ENCODE measurements around the gene RNF220.
A peak's percentile ranks its signal among the peaks of the same experiment; 100 is the strongest.
"Not testable (repeated sequence)": the region's sequence is repeated elsewhere in the genome, so short reads cannot be mapped to it uniquely, and the experiment has no call there.

The RNF220 gene

GRCh38 chr1:44653107-44653964, 248.3 kb downstream of the RNF220 start:
- DNase-seq (ENCODE audit: low read depth in 2 of 2) = no peak

GRCh38 chr1:44654621-44655187, 249.6 kb downstream of the RNF220 start:
- DNase-seq (ENCODE audit: low read depth in 2 of 2) = no peak

GRCh38 chr1:44655609-44656008, 250.6 kb downstream of the RNF220 start:
- no peak for DNase-seq (ENCODE audit: low read depth in 2 of 2)

GRCh38 chr1:44659566-44659965, 254.5 kb downstream of the RNF220 start:
- DNase-seq (ENCODE audit: low read depth in 2 of 2) = no peak

GRCh38 chr1:44660176-44660575, 255.1 kb downstream of the RNF220 start:
- DNase-seq (ENCODE audit: low read depth in 2 of 2) = no peak

GRCh38 chr1:44661781-44662682, 257.0 kb downstream of the RNF220 start:
- no peak for DNase-seq (ENCODE audit: low read depth in 2 of 2)

GRCh38 chr1:44662683-44663030, 257.6 kb downstream of the RNF220 start:
- no peak for DNase-seq (ENCODE audit: low read depth in 2 of 2)

- DNase-seq (ENCODE audit: low read depth in 2 of 2) = no peak
These were observed 258.4 kb downstream of the RNF220 start for GRCh38 chr1:44663417-44663816.

GRCh38 chr1:44664730-44665370, 259.8 kb downstream of the RNF220 start:
- DNase-seq (ENCODE audit: low read depth in 2 of 2) = peak in 1 of 2 experiments; percentile 19

- not testable (repeated sequence) for DNase-seq (ENCODE audit: low read depth in 2 of 2)
These were observed 261.7 kb downstream of the RNF220 start for GRCh38 chr1:44666719-44667118.

- DNase-seq (ENCODE audit: low read depth in 2 of 2) = no peak
These were observed 265.9 kb downstream of the RNF220 start for GRCh38 chr1:44670751-44671640.

- DNase-seq (ENCODE audit: low read depth in 2 of 2) = no peak
These were observed 267.4 kb downstream of the RNF220 start for GRCh38 chr1:44672254-44672955.

GRCh38 chr1:44672961-44673674, 268.1 kb downstream of the RNF220 start:
- no peak for DNase-seq (ENCODE audit: low read depth in 2 of 2)

GRCh38 chr1:44673675-44674112, 268.6 kb downstream of the RNF220 start:
- DNase-seq (ENCODE audit: low read depth in 2 of 2) = no peak

- peak; percentile 93 to 98 for DNase-seq (ENCODE audit: low read depth in 2 of 2)
These were observed 269.3 kb downstream of the RNF220 start, which contains the start of the genes ARMH1 and TMEM53 for GRCh38 chr1:44674113-44675000. ARMH1 (plus strand) TSS chr1:44674714; CDS start chr1:44689698, 14,984 bp downstream. TMEM53 (minus strand) TSS chr1:44674481; CDS start chr1:44674391, 90 bp downstream.

GRCh38 chr1:44675186-44675585, 270.1 kb downstream of the RNF220 start:
- no peak for DNase-seq (ENCODE audit: low read depth in 2 of 2)

GRCh38 chr1:44676484-44677200, 271.6 kb downstream of the RNF220 start:
- DNase-seq (ENCODE audit: low read depth in 2 of 2) = no peak
